CD4-positive, CD25-positive, alpha-beta regulatory T cell (primary cell): Measurements from ENCODE around the gene MPRIP. TPM values are rescaled to one million over a fixed set of nuclear protein-coding genes. Genes with fewer than 3 reads are reported as not detected.
A peak's percentile ranks its signal among the peaks of the same experiment; 100 is the strongest.

Experiments
- ATAC-seq, 2 donors: fragments of 150-1000 bp; cut with Tn5 transposase; one replicate each; pipeline ENCODE4 v1.10.0; 2021; ENCODE audit warnings: low read depth in 2 of 2, moderate number of reproducible peaks in 2 of 2, moderate library complexity in 1 of 2
- DNase-seq, 3 donors: peaks; one replicate each; pipeline versions ENCODE4 v3.0.0 to v3.0.0-alpha.2; 2012 to 2022; ENCODE audit warnings: mixed read lengths in 1 of 3
- H3K27ac ChIP-seq: one replicate; pipeline ENCODE4 v1.7.0; 2013; ENCODE audit warnings: mild to moderate bottlenecking, low read length; ENCODE audit not compliant: insufficient read depth, poor library complexity, severe bottlenecking
- H3K27me3 ChIP-seq: one replicate; pipeline ENCODE4 v1.7.0; 2013; ENCODE audit warnings: low read length; ENCODE audit not compliant: control insufficient read depth, insufficient read depth
- H3K36me3 ChIP-seq: one replicate; pipeline ENCODE4 v1.7.0; 2013; ENCODE audit warnings: mild to moderate bottlenecking, low read length, moderate library complexity; ENCODE audit not compliant: control insufficient read depth, insufficient read depth
- H3K4me1 ChIP-seq: 2 replicates; pipeline ENCODE4 v1.7.0; 2013; ENCODE audit warnings: mild to moderate bottlenecking, low read length; ENCODE audit not compliant: insufficient read depth, control insufficient read depth, poor library complexity, severe bottlenecking
- H3K4me3 ChIP-seq: one replicate; pipeline ENCODE4 v1.7.0; 2013; ENCODE audit warnings: low read depth, mild to moderate bottlenecking, low read length, moderate library complexity
- H3K9me3 ChIP-seq, 2 experiments: 1 replicate in 1 of 2; 2 replicates in 1 of 2; pipeline ENCODE4 v1.7.0; 2013; ENCODE audit warnings: low read length in 2 of 2, mild to moderate bottlenecking in 1 of 2, moderate library complexity in 1 of 2; ENCODE audit not compliant: control insufficient read depth in 2 of 2
- H3K27ac Mint-ChIP-seq, 3 donors: one replicate each; pipeline ENCODE4 v1.8.0; 2020 to 2022; ENCODE audit warnings: mild to moderate bottlenecking in 3 of 3, mixed read lengths in 3 of 3, moderate library complexity in 2 of 3
- H3K27me3 Mint-ChIP-seq: one replicate; pipeline ENCODE4 v1.8.0; 2022; ENCODE audit warnings: mild to moderate bottlenecking, mixed read lengths
- H3K36me3 Mint-ChIP-seq: one replicate; pipeline ENCODE4 v1.8.0; 2020; ENCODE audit warnings: mixed read lengths
- H3K4me1 Mint-ChIP-seq, 4 donors: one replicate each; pipeline ENCODE4 v1.8.0; 2020 to 2022; ENCODE audit warnings: mixed read lengths in 4 of 4, mild to moderate bottlenecking in 1 of 4
- H3K4me3 Mint-ChIP-seq, 4 donors: one replicate each; pipeline ENCODE4 v1.8.0; 2020 to 2022; ENCODE audit warnings: mild to moderate bottlenecking in 4 of 4, mixed read lengths in 4 of 4, moderate library complexity in 3 of 4
- H3K9me3 Mint-ChIP-seq, 7 donors: one replicate each; pipeline ENCODE4 v1.8.0; 2020 to 2022; ENCODE audit warnings: mixed read lengths in 7 of 7, mild to moderate bottlenecking in 3 of 7, moderate library complexity in 2 of 7
- polyA plus RNA-seq, 4 donors: library from polyadenylated mRNA; unstranded; fragments of 300-500 nt; fragmentation: Illumina TruSeq; gene quantifications; one replicate each; pipeline ENCODE4 v1.2.3, GENCODE V29; 2021
- total RNA-seq: library from RNA; stranded (reverse); gene quantifications from one replicate; pipeline ENCODE4 v1.2.3, GENCODE V29; 2022

Gene MPRIP
- total and polyA plus RNA-seq, 5 donors from 2014 or later, result 49.0 to 234 (median 58.0) TPM

- no peak overlapping the region for H3K27ac ChIP-seq
- peak in 1 of 3 donors; percentile 10 for DNase-seq
- peaks cover 4% of the 10 kb centered on the region for H3K36me3 Mint-ChIP-seq
- H3K9me3 Mint-ChIP-seq, result no peaks in the 10 kb centered on the region
- no peaks in the 10 kb centered on the region for H3K27me3 ChIP-seq
- peak overlapping the region; percentile 94 to 99 (median 96) for H3K4me3 Mint-ChIP-seq
- ATAC-seq, result no peak
- peak overlapping the region; percentile 84 to 95 (median 95) for H3K27ac Mint-ChIP-seq
- no peaks in the 10 kb centered on the region for H3K36me3 ChIP-seq
- no peaks in the 10 kb centered on the region for H3K9me3 ChIP-seq
- peak overlapping the region; percentile 90 for H3K4me3 ChIP-seq
- no peaks in the 10 kb centered on the region for H3K27me3 Mint-ChIP-seq
- peaks cover 51% of the 10 kb centered on the region for H3K4me1 ChIP-seq
- H3K4me1 Mint-ChIP-seq, result peaks cover 29 to 67% (median 47%) of the 10 kb centered on the region in 4 donors
Measured at GRCh38 chr17:17043461-17044271, 1.4 kb downstream of the MPRIP start.

GRCh38 chr17:17044846-17045561 is 2.7 kb downstream of the MPRIP start:
- H3K4me1 ChIP-seq, result peaks cover 51% of the 10 kb centered on the region
- H3K36me3 Mint-ChIP-seq, result peaks cover 4% of the 10 kb centered on the region
- no peaks in the 10 kb centered on the region for H3K27me3 Mint-ChIP-seq
- H3K4me3 Mint-ChIP-seq, result peak overlapping the region; percentile 94 to 99 (median 96)
- peak overlapping the region; percentile 90 for H3K4me3 ChIP-seq
- DNase-seq (peak in 1 of 3 donors; percentile 45), ATAC-seq (no peak)
- H3K9me3 Mint-ChIP-seq, result no peaks in the 10 kb centered on the region
- H3K27ac Mint-ChIP-seq, result peak overlapping the region; percentile 20 to 95 (median 88)
- no peaks in the 10 kb centered on the region for H3K9me3 ChIP-seq
- no peak overlapping the region for H3K27ac ChIP-seq
- H3K36me3 ChIP-seq, result no peaks in the 10 kb centered on the region
- H3K27me3 ChIP-seq, result no peaks in the 10 kb centered on the region
- peaks cover 33 to 74% (median 56%) of the 10 kb centered on the region in 4 donors for H3K4me1 Mint-ChIP-seq

- no peaks in the 10 kb centered on the region for H3K36me3 ChIP-seq
- H3K4me3 ChIP-seq, result no peak overlapping the region
- peak overlapping the region in 2 of 4 donors; percentile 15 to 43 for H3K4me3 Mint-ChIP-seq
- no peak overlapping the region for H3K27ac ChIP-seq
- H3K27me3 Mint-ChIP-seq, result no peaks in the 10 kb centered on the region
- H3K27me3 ChIP-seq, result no peaks in the 10 kb centered on the region
- no peaks in the 10 kb centered on the region for H3K9me3 Mint-ChIP-seq
- H3K9me3 ChIP-seq, result no peaks in the 10 kb centered on the region
- DNase-seq, result no peak
- ATAC-seq, result no peak
- H3K4me1 Mint-ChIP-seq, result peaks cover 33 to 88% (median 67%) of the 10 kb centered on the region in 4 donors
- H3K36me3 Mint-ChIP-seq, result peaks cover 11% of the 10 kb centered on the region
- peaks cover 59% of the 10 kb centered on the region for H3K4me1 ChIP-seq
- peak overlapping the region in 2 of 3 donors; percentile 6 to 26 for H3K27ac Mint-ChIP-seq
Measured at GRCh38 chr17:17048106-17048505, 5.8 kb downstream of the MPRIP start.

GRCh38 chr17:17050346-17051345 is 8.4 kb downstream of the MPRIP start:
- Mint-ChIP-seq H3K27ac (peak overlapping the region in 2 of 3 donors; percentile 47 to 59), H3K27me3 (no peaks in the 10 kb centered on the region), H3K36me3 (peaks cover 11% of the 10 kb centered on the region), H3K9me3 (no peaks in the 10 kb centered on the region), H3K4me1 (peaks cover 26 to 77% (median 56%) of the 10 kb centered on the region in 4 donors), H3K4me3 (no peak overlapping the region)
- Histone ChIP-seq H3K9me3 (no peaks in the 10 kb centered on the region), H3K4me3 (no peak overlapping the region), H3K27me3 (no peaks in the 10 kb centered on the region), H3K36me3 (no peaks in the 10 kb centered on the region), H3K27ac (no peak overlapping the region), H3K4me1 (peaks cover 39% of the 10 kb centered on the region)
- ATAC-seq (no peak), DNase-seq (no peak)

- H3K9me3 Mint-ChIP-seq, result no peaks in the 10 kb centered on the region
- H3K36me3 Mint-ChIP-seq, result peaks cover 7% of the 10 kb centered on the region
- no peak for ATAC-seq
- no peak for DNase-seq
- H3K27me3 Mint-ChIP-seq, result no peaks in the 10 kb centered on the region
- no peak overlapping the region for H3K4me3 Mint-ChIP-seq
- no peaks in the 10 kb centered on the region for H3K9me3 ChIP-seq
- H3K36me3 ChIP-seq, result no peaks in the 10 kb centered on the region
- H3K4me1 Mint-ChIP-seq, result peaks cover 20 to 72% (median 51%) of the 10 kb centered on the region in 4 donors
- H3K27ac Mint-ChIP-seq, result peak overlapping the region in 2 of 3 donors; percentile 47 to 59
- H3K27ac ChIP-seq, result no peak overlapping the region
- H3K4me1 ChIP-seq, result peaks cover 34% of the 10 kb centered on the region
- H3K27me3 ChIP-seq, result no peaks in the 10 kb centered on the region
- no peak overlapping the region for H3K4me3 ChIP-seq
Measured at GRCh38 chr17:17051380-17051779, 9.1 kb downstream of the MPRIP start.

GRCh38 chr17:17051791-17052461 is 9.7 kb downstream of the MPRIP start:
- Histone ChIP-seq H3K27me3 (no peaks in the 10 kb centered on the region), H3K9me3 (no peaks in the 10 kb centered on the region), H3K27ac (no peak overlapping the region), H3K4me1 (peaks cover 33% of the 10 kb centered on the region), H3K36me3 (no peaks in the 10 kb centered on the region), H3K4me3 (no peak overlapping the region)
- peaks cover 19 to 67% (median 51%) of the 10 kb centered on the region in 4 donors for H3K4me1 Mint-ChIP-seq
- H3K27me3 Mint-ChIP-seq, result no peaks in the 10 kb centered on the region
- no peak overlapping the region for H3K4me3 Mint-ChIP-seq
- DNase-seq, result no peak
- peak overlapping the region in 2 of 3 donors; percentile 67 to 75 for H3K27ac Mint-ChIP-seq
- ATAC-seq, result no peak
- H3K9me3 Mint-ChIP-seq, result no peaks in the 10 kb centered on the region
- H3K36me3 Mint-ChIP-seq, result peaks cover 7% of the 10 kb centered on the region
